Rectal smooth muscle tissue (tissue), 1 donor: Measurements from ENCODE around the gene MKRN1.
"Not testable (repeated sequence)": the region's sequence is repeated elsewhere in the genome, so short reads cannot be mapped to it uniquely, and the experiment has no call there.

Experiments used
- H3K27ac ChIP-seq: one replicate; pipeline ENCODE4 v1.7.0; 2013; ENCODE audit warnings: low read depth, low read length, inconsistent platforms
- H3K27me3 ChIP-seq: one replicate; pipeline ENCODE4 v1.7.0; 2013; ENCODE audit warnings: low read length; ENCODE audit not compliant: control insufficient read depth, insufficient read depth
- H3K36me3 ChIP-seq: one replicate; pipeline ENCODE4 v1.7.0; 2013; ENCODE audit warnings: low read length; ENCODE audit not compliant: control insufficient read depth, insufficient read depth
- H3K4me1 ChIP-seq: one replicate; pipeline ENCODE4 v1.7.0; 2013; ENCODE audit warnings: low read length; ENCODE audit not compliant: control insufficient read depth, insufficient read depth
- H3K4me3 ChIP-seq: one replicate; pipeline ENCODE4 v1.7.0; 2013; ENCODE audit warnings: low read length
- H3K9ac ChIP-seq: one replicate; pipeline ENCODE4 v1.7.0; 2013; ENCODE audit warnings: low read length

The MKRN1 gene

GRCh38 chr7:140447841-140448240 lies 31.5 kb downstream of the MKRN1 start:
- Histone ChIP-seq H3K4me1 (no peaks in the 10 kb centered on the region), H3K36me3 (no peaks in the 10 kb centered on the region), H3K4me3 (no peak overlapping the region), H3K27me3 (no peaks in the 10 kb centered on the region), H3K27ac (no peak overlapping the region), H3K9ac (no peak overlapping the region)

DNA sequence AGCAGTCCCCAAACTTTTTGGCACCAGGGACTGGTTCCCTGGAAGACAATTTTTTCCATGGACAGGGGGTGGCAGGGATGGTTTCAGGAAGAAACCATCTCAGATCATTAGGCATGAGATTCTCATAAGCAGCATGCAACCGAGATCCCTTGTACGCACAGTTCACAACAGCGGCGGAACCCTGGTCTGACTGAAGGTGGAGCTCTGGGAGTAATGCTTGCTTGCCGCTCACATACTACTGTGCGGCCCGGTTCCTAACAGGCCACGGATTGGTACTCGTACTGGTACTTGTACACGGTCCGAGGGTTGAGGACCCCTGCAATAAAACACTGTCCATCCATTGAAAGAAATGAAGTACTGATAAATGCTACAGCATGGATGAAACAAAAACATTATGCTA lies 32.8 kb downstream of the MKRN1 start:
- H3K27ac ChIP-seq: no peak overlapping the region
- H3K4me1 ChIP-seq: no peaks in the 10 kb centered on the region
- H3K27me3 ChIP-seq: no peaks in the 10 kb centered on the region
- no peaks in the 10 kb centered on the region for H3K36me3 ChIP-seq
- H3K4me3 ChIP-seq: no peak overlapping the region
- H3K9ac ChIP-seq: no peak overlapping the region

DNA sequence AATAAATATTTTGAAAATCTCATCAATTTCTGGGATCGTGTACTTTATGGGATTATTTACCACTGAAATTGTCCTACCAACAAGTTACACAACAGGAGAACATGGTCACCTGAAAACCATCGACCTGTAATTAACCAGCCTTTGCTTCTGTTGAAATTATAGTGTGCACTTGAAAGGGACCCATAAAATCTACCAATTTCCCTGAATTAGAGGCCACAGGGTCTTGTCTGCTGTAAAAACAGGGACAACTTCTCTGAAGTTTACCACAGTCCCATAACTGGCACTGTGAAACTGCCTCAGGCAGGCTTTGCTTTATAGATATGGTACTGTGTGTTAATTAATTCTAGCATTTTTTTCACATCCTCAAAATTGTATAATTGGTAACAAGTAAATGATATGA lies 37.8 kb downstream of the MKRN1 start:
- H3K27ac ChIP-seq: no peak overlapping the region
- H3K27me3 ChIP-seq: no peaks in the 10 kb centered on the region
- H3K4me3 ChIP-seq: no peak overlapping the region
- no peak overlapping the region for H3K9ac ChIP-seq
- H3K4me1 ChIP-seq: no peaks in the 10 kb centered on the region
- H3K36me3 ChIP-seq: no peaks in the 10 kb centered on the region

DNA sequence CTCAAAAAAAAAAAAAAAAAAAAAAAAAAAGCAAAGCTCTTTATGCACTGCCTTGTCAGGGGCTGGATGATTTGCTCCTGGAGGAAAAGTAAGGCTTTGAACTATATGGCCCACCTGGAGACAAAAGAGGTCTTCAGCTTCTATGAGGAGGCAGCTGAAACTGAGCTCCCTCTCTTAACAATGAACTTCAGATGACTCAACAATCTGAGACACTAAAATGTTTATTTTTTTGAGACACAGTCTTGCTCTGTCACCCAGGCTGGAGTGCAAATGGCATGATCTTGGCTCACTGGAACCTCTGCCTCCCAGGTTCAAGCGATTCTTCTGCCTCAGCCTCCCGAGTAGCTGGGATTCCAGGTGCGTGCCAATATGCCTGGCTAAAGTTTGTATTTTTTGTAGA lies 38.7 kb downstream of the MKRN1 start:
- Histone ChIP-seq H3K4me1 (no peaks in the 10 kb centered on the region), H3K4me3 (no peak overlapping the region), H3K27me3 (no peaks in the 10 kb centered on the region), H3K27ac (no peak overlapping the region), H3K9ac (no peak overlapping the region), H3K36me3 (no peaks in the 10 kb centered on the region)

GRCh38 chr7:140439359-140439758 lies 39.9 kb downstream of the MKRN1 start:
- Histone ChIP-seq H3K4me1 (no peaks in the 10 kb centered on the region), H3K27ac (no peak overlapping the region), H3K9ac (no peak overlapping the region), H3K4me3 (no peak overlapping the region), H3K27me3 (no peaks in the 10 kb centered on the region), H3K36me3 (no peaks in the 10 kb centered on the region)

GRCh38 chr7:140435252-140435895 lies 43.9 kb downstream of the MKRN1 start:
- Histone ChIP-seq H3K27me3 (no peaks in the 10 kb centered on the region), H3K36me3 (no peaks in the 10 kb centered on the region), H3K27ac (no peak overlapping the region), H3K9ac (no peak overlapping the region), H3K4me1 (no peaks in the 10 kb centered on the region), H3K4me3 (no peak overlapping the region)

- H3K27ac ChIP-seq: no peak overlapping the region
- no peak overlapping the region for H3K9ac ChIP-seq
- H3K4me1 ChIP-seq: no peaks in the 10 kb centered on the region
Observed at GRCh38 chr7:140433396-140433795, 45.9 kb downstream of the MKRN1 start.

GRCh38 chr7:140426130-140426529 lies 53.2 kb downstream of the MKRN1 start:
- Histone ChIP-seq H3K27me3 (no peaks in the 10 kb centered on the region), H3K4me1 (no peaks in the 10 kb centered on the region), H3K9ac (no peak overlapping the region), H3K4me3 (no peak overlapping the region), H3K27ac (no peak overlapping the region), H3K36me3 (no peaks in the 10 kb centered on the region)

More at GRCh38 chr7:140433396-140433795, 45.9 kb downstream of the MKRN1 start:
- H3K36me3 ChIP-seq: no peaks in the 10 kb centered on the region
- no peaks in the 10 kb centered on the region for H3K27me3 ChIP-seq
- H3K4me3 ChIP-seq: no peak overlapping the region

DNA sequence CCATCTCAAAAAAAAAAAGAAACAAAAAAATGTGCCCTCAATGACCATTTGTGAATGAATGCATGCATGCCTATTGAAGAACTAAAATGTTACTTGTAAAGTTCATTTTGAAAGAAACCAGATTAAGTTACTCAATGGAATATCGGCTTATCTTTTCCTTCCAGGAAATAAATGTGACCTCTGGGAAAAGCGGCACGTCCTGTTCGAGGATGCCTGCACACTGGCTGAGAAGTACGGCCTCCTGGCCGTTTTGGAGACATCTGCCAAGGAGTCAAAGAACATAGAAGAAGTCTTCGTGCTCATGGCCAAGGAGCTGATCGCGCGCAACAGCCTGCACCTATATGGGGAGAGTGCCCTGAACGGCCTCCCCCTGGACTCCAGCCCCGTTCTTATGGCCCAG lies 53.6 kb downstream of the MKRN1 start:
- Histone ChIP-seq H3K27me3 (no peaks in the 10 kb centered on the region), H3K4me1 (no peaks in the 10 kb centered on the region)

GRCh38 chr7:140423501-140423900 lies 55.8 kb downstream of the MKRN1 start:
- no peak overlapping the region for H3K9ac ChIP-seq
- no peaks in the 10 kb centered on the region for H3K4me1 ChIP-seq
- no peaks in the 10 kb centered on the region for H3K36me3 ChIP-seq

More for the DNA sequence above, 53.6 kb downstream of the MKRN1 start:
- Histone ChIP-seq H3K4me3 (no peak overlapping the region), H3K27ac (no peak overlapping the region), H3K9ac (no peak overlapping the region), H3K36me3 (no peaks in the 10 kb centered on the region)

DNA sequence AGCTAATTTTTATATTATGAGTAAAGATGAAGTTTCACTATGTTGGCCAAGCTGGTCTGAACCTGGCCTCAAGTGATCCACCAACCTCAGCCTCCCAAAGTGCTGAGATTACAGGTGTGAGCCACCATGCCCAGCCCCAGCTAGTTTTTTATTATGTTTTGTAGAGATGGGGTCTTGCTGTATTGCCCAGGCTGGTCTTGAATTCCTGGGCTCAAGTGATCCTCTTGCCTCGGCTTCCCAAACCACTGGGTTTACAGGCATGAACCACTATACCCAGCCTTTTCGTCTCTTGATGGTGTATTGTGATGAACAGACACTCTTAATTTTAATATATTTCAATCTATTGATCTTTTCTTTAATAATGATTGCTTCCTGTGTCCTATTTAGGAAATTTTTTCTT lies 57.8 kb downstream of the MKRN1 start:
- Histone ChIP-seq H3K4me1 (no peaks in the 10 kb centered on the region), H3K27me3 (no peaks in the 10 kb centered on the region), H3K36me3 (no peaks in the 10 kb centered on the region), H3K27ac (no peak overlapping the region), H3K4me3 (no peak overlapping the region), H3K9ac (no peak overlapping the region)

More at GRCh38 chr7:140423501-140423900, 55.8 kb downstream of the MKRN1 start:
- no peak overlapping the region for H3K4me3 ChIP-seq
- no peak overlapping the region for H3K27ac ChIP-seq
- no peaks in the 10 kb centered on the region for H3K27me3 ChIP-seq

DNA sequence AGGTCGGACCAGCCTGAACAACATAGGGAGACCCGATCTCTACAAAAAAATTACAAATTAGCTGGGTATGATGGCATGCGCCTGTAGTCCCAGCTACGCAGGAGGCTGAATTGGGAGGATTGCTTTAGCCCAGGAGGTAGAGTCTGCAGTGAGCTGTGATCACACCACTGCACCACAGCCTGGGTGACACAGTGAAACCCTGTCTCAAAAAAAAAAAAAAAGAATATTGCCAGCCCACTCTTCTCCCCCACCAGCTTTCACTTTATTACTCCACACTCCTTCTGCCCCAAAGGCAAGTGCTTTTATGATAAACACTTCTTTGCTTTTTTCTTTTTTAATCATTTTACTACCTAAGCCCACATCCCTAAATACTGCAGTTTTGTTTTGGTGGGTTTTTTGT lies 60.7 kb downstream of the MKRN1 start:
- Histone ChIP-seq H3K27me3 (no peaks in the 10 kb centered on the region), H3K27ac (no peak overlapping the region), H3K9ac (no peak overlapping the region), H3K4me3 (no peak overlapping the region), H3K36me3 (no peaks in the 10 kb centered on the region), H3K4me1 (no peaks in the 10 kb centered on the region)

GRCh38 chr7:140418156-140418472 lies 61.2 kb downstream of the MKRN1 start:
- not testable (repeated sequence) for H3K27ac ChIP-seq, H3K4me3 ChIP-seq, H3K4me1 ChIP-seq, H3K9ac ChIP-seq, H3K27me3 ChIP-seq, H3K36me3 ChIP-seq
